Measurements from ENCODE around the gene PRR5L.

Gene PRR5L

DNA sequence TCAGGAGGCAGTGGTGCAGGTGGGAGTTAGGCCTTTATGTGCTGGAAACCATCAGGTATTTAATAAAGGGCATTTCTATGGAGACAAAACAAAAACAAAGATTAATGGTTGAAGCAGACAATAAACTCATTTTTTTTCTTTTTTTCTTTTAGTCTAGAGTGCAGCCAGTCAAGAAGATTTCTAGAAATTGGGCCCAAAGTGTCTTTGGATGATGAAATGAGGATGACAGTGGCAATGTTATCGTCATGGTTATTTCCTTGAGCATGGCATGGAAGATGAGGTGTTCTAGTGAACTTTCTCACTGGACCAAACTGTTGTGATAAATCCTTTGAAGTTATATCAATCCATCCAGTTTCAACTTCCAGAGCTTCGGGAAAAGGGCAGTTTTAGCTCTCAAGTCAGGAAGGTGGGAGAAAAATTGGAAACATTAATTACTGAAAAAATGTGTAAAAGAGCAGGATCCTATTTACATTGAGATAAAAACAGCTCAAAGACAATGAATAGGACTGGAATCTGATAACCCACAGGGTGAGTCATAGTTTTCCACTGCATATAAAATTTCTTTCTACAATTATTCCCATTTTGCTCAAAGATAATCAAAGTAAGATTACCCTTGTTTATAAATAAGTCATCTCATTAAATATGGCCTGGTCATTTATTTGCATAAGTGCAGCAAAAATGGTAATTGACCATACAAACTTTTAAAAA is 33.0 kb downstream of the PRR5L start:
- DNase-seq = no peak

GRCh38 chr11:36330411-36330810 is 34.3 kb downstream of the PRR5L start:
- DNase-seq = no peak

- DNase-seq = no peak
These were observed 37.4 kb downstream of the PRR5L start for GRCh38 chr11:36333468-36333867.

DNA sequence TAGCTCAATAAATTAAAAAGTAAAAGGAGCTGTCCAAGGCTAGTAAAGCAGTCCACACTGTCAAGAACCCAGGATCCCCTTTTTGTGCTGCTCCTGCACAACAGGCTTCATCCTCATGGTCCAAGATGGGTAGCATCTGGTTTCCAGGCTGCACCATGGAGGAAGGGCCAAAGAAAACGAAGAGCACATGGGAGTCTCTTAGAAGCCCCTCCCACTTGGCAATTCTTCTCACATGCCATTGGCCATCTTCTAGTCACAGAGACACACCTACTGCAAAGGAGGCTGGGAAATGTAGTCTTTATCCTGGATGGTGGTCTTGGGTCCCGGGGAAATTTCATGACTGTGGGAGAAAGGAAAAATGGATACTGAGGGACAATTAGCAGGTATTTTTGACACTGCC is 37.8 kb downstream of the PRR5L start:
- no peak for DNase-seq

GRCh38 chr11:36339888-36340287 is 43.8 kb downstream of the PRR5L start:
- DNase-seq = no peak

GRCh38 chr11:36340897-36341296 is 44.8 kb downstream of the PRR5L start:
- DNase-seq = no peak

- DNase-seq = no peak
These were observed 45.8 kb downstream of the PRR5L start for GRCh38 chr11:36341915-36342314.

- DNase-seq = no peak
These were observed 46.2 kb downstream of the PRR5L start for GRCh38 chr11:36342327-36342726.

- DNase-seq = no peak
These were observed 47.3 kb downstream of the PRR5L start for GRCh38 chr11:36343436-36343835.

DNA sequence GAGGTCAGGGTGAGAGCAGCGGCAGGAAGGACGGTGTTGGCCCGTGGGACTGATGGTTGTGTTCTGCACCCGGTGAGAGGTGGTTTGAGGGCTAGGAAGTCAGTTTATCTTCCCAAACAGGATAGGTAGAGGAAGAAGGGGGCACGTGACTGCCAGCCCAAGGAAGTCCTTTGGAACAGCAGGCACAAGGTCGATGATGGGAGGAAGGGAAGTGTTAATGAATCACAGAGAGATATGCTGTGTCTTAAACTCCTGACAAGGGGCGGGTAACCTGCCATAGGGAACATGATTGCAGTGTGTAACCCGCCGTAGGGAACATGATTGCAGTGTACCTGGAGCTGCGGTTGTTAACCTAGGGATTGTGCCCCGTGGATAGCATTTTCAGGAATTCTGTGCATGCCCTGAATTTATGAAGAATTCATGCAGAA is 49.0 kb downstream of the PRR5L start:
- DNase-seq = no peak

DNA sequence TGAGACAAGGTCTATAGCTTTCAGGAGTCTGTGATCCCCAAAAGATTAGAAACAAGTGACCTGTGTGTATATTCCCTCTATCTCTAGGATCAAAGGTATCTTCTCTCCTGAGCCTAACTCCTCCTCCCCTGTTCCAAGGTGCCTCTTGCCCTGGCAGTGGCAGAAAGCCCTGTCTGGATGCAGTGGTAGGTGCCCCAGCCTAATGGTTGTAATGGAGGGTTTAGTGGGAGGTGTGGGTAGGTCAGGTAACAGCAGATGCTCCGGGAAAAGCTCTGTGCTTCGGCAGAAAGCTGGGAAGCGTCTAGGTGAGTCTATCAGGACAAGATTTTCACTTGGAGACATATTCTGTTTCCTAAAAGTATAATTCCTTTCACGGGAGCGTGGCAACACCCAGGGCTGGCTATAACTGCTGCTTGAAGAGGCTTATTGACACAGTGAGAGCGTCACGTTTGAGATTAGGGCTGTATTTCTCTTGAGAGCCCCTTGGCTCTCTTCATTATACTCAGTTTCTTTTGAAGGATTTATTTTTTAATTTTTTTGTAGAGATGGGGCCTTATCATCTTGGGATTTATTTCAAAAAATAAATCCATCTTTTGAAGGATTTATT is 49.5 kb downstream of the PRR5L start:
- no peak for DNase-seq

- DNase-seq = no peak
These were observed 50.7 kb downstream of the PRR5L start for GRCh38 chr11:36346562-36347383.

DNA sequence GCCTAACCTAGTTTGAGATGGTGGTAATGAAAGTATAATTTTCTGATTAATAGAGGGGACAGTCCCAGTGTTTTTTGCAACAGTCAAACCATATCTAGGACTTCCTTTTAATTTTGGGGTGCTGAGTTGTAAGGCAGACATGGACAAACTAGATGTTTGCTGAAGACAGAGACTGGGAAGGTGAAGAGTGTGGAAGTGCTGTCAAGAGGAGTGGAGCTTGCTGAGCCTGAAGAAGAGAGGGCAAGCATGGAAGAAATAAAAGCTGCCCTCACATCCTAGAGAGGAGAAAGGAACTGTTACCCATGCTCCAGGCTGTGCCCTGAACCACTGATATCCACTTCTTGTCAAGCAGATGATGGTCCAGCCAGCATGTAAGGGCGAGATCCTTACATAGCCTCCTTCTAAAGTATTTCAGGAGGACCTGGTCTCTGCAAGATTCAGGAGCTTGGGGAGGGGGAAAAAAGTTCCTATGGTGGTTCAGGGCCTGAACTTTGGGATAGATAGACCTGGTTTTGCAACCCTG is 51.4 kb downstream of the PRR5L start:
- DNase-seq = no peak

- DNase-seq = no peak
These were observed 53.5 kb downstream of the PRR5L start for GRCh38 chr11:36349351-36350136.

GRCh38 chr11:36350137-36350513 is 54.0 kb downstream of the PRR5L start:
- no peak for DNase-seq

DNA sequence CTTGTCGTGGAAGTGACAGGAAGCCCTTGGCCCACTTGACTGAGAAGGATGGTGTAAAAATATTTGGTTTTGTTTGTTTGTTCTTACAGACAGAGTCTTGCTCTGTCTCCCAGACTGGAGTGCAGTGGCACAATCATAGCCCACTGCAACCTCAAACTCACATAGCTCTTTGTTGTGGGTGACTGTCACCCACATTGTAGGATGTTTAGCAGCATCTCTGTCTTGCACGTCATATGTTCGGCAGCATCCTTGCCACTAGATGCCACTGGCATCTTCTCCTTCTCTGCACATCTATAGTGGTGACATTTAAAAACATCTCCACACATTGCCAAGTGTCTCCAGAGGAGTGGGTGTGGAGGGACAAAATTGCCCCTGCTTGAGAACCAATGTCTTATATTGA is 56.8 kb downstream of the PRR5L start:
- DNase-seq = peak; percentile 74

- peak; percentile 69 for DNase-seq
These were observed 58.3 kb downstream of the PRR5L start for GRCh38 chr11:36354221-36355003.

GRCh38 chr11:36356201-36356600 is 60.1 kb downstream of the PRR5L start:
- no peak for DNase-seq

GRCh38 chr11:36357831-36358230 is 61.7 kb downstream of the PRR5L start:
- no peak for DNase-seq

DNA sequence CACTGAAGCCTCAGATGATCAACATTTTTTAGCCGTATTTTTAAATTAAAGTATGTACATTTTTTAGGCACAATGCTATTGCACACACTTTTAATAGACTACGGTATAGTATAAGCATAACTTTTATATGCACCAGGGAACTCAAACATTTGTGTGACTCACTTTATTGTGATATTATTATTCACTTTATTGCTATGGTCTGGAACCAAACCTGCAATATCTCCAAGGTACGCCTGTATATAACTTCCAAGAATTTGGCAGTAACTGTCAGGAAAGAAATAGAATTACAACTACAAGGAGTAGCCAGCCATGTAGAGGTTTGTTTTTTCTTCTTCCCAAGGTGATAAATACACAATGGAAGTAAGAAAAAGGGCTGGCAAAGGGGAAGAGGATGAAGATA is 62.3 kb downstream of the PRR5L start:
- DNase-seq = no peak

GRCh38 chr11:36360318-36360717 is 64.2 kb downstream of the PRR5L start:
- DNase-seq = peak; percentile 47

- no peak for DNase-seq
These were observed 64.8 kb downstream of the PRR5L start for GRCh38 chr11:36360826-36361415.

All from activated CD4-positive, alpha-beta T cell treated with anti-CD3 and anti-CD28 coated beads, Interleukin-2, Interleukin-6, amounts not matched to agents 100 ng/mL and 50 ng/mL, durations not matched to agents 16 hours and 8 hours (primary cell).